ENCODE data around the gene SLC2A4. TPM values are rescaled to one million over a fixed set of nuclear protein-coding genes. Genes with fewer than 3 reads are reported as not detected.

Gene SLC2A4
- total RNA-seq, 2 experiments from 2014 or later = not detected

Other genes with a start within 250 kb of the SLC2A4 start
- 10 to 100 TPM; 23.8 to 25.0 TPM for gene SLC16A13, start 245.7 kb upstream of the SLC2A4 start, total RNA-seq
- gene SLC16A11, start 237.6 kb upstream of the SLC2A4 start, total RNA-seq = under 1 TPM; 0.12 to 0.25 TPM
- gene CLEC10A, start 201.5 kb upstream of the SLC2A4 start, total RNA-seq = not detected
- not detected for gene ASGR2, start 166.9 kb upstream of the SLC2A4 start, total RNA-seq
- gene ASGR1, start 102.3 kb upstream of the SLC2A4 start, total RNA-seq = 1 to 10 TPM in 1 of 2 experiments, under 1 TPM in 1; 0.63 to 1.2 TPM
- gene DLG4, start 61.9 kb upstream of the SLC2A4 start, total RNA-seq = 10 to 100 TPM; 11.6 to 11.9 TPM
- 100 to 1,000 TPM; 291 to 311 TPM for gene ACADVL, start 61.8 kb upstream of the SLC2A4 start, total RNA-seq
- gene DVL2, start 47.2 kb upstream of the SLC2A4 start, total RNA-seq = 10 to 100 TPM; 47.0 to 47.5 TPM
- 10 to 100 TPM; 53.9 to 55.9 TPM for gene PHF23, start 42.3 kb upstream of the SLC2A4 start, total RNA-seq
- 100 to 1,000 TPM; 276 to 282 TPM for gene GABARAP, start 39.3 kb upstream of the SLC2A4 start, total RNA-seq
- 100 to 1,000 TPM; 154 to 160 TPM for gene CTDNEP1, start 30.0 kb upstream of the SLC2A4 start, total RNA-seq
- 10 to 100 TPM; 36.2 to 44.5 TPM for gene ELP5, start 29.5 kb upstream of the SLC2A4 start, total RNA-seq
- under 1 TPM; 0.53 to 0.76 TPM for gene CLDN7, start 19.2 kb upstream of the SLC2A4 start, total RNA-seq
- gene YBX2, start 12.9 kb downstream of the SLC2A4 start, total RNA-seq = under 1 TPM; 0.55 to 0.67 TPM
- gene EIF5A, start 25.9 kb downstream of the SLC2A4 start, total RNA-seq = 100 to 1,000 TPM; 429 to 433 TPM
- 10 to 100 TPM; 67.6 to 77.5 TPM for gene GPS2, start 33.6 kb downstream of the SLC2A4 start, total RNA-seq
- gene NEURL4, start 47.6 kb downstream of the SLC2A4 start, total RNA-seq = 10 to 100 TPM; 35.8 to 41.7 TPM
- 100 to 1,000 TPM; 738 to 785 TPM for gene ACAP1, start 54.8 kb downstream of the SLC2A4 start, total RNA-seq
- gene KCTD11, start 70.4 kb downstream of the SLC2A4 start, total RNA-seq = 1 to 10 TPM; 7.0 to 7.1 TPM
- not detected for gene TMEM95, start 73.4 kb downstream of the SLC2A4 start, total RNA-seq
- gene TNK1, start 99.4 kb downstream of the SLC2A4 start, total RNA-seq = 1 to 10 TPM; 1.6 to 1.9 TPM
- 100 to 1,000 TPM; 159 to 160 TPM for gene PLSCR3, start 112.8 kb downstream of the SLC2A4 start, total RNA-seq
- gene TMEM256, start 122.4 kb downstream of the SLC2A4 start, total RNA-seq = 10 to 100 TPM; 66.2 to 67.9 TPM
- gene NLGN2, start 126.1 kb downstream of the SLC2A4 start, total RNA-seq = 1 to 10 TPM; 4.9 to 5.1 TPM
- gene SPEM1, start 138.6 kb downstream of the SLC2A4 start, total RNA-seq = not detected
- gene SPEM2, start 143.9 kb downstream of the SLC2A4 start, total RNA-seq = not detected
- gene SPEM3, start 147.1 kb downstream of the SLC2A4 start, total RNA-seq = not detected
- gene TMEM102, start 153.7 kb downstream of the SLC2A4 start, total RNA-seq = 10 to 100 TPM; 16.3 to 17.0 TPM
- 10 to 100 TPM; 21.3 to 21.6 TPM for gene FGF11, start 157.8 kb downstream of the SLC2A4 start, total RNA-seq
- 10 to 100 TPM; 15.3 to 19.0 TPM for gene CHRNB1, start 163.3 kb downstream of the SLC2A4 start, total RNA-seq
- gene ZBTB4, start 197.9 kb downstream of the SLC2A4 start, total RNA-seq = 10 to 100 TPM; 29.0 to 29.5 TPM
- not detected for gene SLC35G6, start 199.7 kb downstream of the SLC2A4 start, total RNA-seq
- 100 to 1,000 TPM; 174 to 175 TPM for gene POLR2A, start 202.6 kb downstream of the SLC2A4 start, total RNA-seq

Data from activated naive CD4-positive, alpha-beta T cell treated with anti-CD3 and anti-CD28 coated beads, Interleukin-2, amount 10 ng/mL, durations not matched to agents 5 hours and 36 hours (primary cell).